H9 (cell line): ENCODE data around the gene SLC44A1. TPM values are rescaled to one million over a fixed set of nuclear protein-coding genes. Genes with fewer than 3 reads are reported as not detected.

Experiments used
- DNase-seq: peaks from one replicate; pipeline ENCODE4 v3.0.0-alpha.2; 2017
- H2AFZ ChIP-seq: one replicate; pipeline ENCODE4 v1.6.1; 2013; ENCODE audit warnings: mild to moderate bottlenecking, low read length, control low read depth, moderate library complexity
- H2AK5ac ChIP-seq: 2 replicates; pipeline ENCODE4 v1.6.1; 2013; ENCODE audit warnings: low read length, control low read depth, mixed read lengths; ENCODE audit not compliant: insufficient read length
- H2BK120ac ChIP-seq: one replicate; pipeline ENCODE4 v1.6.1; 2013; ENCODE audit warnings: low read depth, mild to moderate bottlenecking, low read length, control low read depth, inconsistent platforms; ENCODE audit not compliant: poor library complexity, severe bottlenecking
- H2BK12ac ChIP-seq: 2 replicates; pipeline ENCODE4 v1.6.1; 2013; ENCODE audit warnings: low read length, control low read depth, mixed read lengths, low read depth; ENCODE audit not compliant: insufficient read length
- H2BK15ac ChIP-seq: 2 replicates; pipeline ENCODE4 v1.6.1; 2013; ENCODE audit warnings: low read depth, low read length, control low read depth
- H2BK20ac ChIP-seq: one replicate; pipeline ENCODE4 v1.6.1; 2013; ENCODE audit warnings: low read depth, mild to moderate bottlenecking, low read length, control low read depth, inconsistent platforms; ENCODE audit not compliant: poor library complexity, severe bottlenecking
- H2BK5ac ChIP-seq: 2 replicates; pipeline ENCODE4 v1.6.1; 2013; ENCODE audit warnings: low read length, control low read depth, mixed read lengths; ENCODE audit not compliant: insufficient read length
- H3K14ac ChIP-seq: 2 replicates; pipeline ENCODE4 v1.6.1; 2013; ENCODE audit warnings: low read length, control low read depth; ENCODE audit not compliant: insufficient read depth
- H3K18ac ChIP-seq: 2 replicates; pipeline ENCODE4 v1.6.1; 2013; ENCODE audit warnings: low read depth, mild to moderate bottlenecking, mixed read lengths, low read length, control low read depth; ENCODE audit not compliant: insufficient read length
- H3K23ac ChIP-seq: 2 replicates; pipeline ENCODE4 v1.6.1; 2013; ENCODE audit warnings: low read length, control low read depth, mixed read lengths, low read depth; ENCODE audit not compliant: insufficient read length
- H3K23me2 ChIP-seq: 2 replicates; pipeline ENCODE4 v1.6.1; 2013; ENCODE audit warnings: low read depth, mild to moderate bottlenecking, mixed read lengths, low read length, control low read depth; ENCODE audit not compliant: insufficient read length, poor library complexity, severe bottlenecking
- H3K27ac ChIP-seq: 2 replicates; pipeline ENCODE4 v1.5.1; 2013; ENCODE audit warnings: low read length, control low read depth, mixed read lengths, low read depth; ENCODE audit not compliant: insufficient read length
- H3K27me3 ChIP-seq: 2 replicates; pipeline ENCODE4 v1.6.1; 2013; ENCODE audit warnings: low read length, control low read depth, inconsistent platforms; ENCODE audit not compliant: insufficient read depth
- H3K4ac ChIP-seq: 2 replicates; pipeline ENCODE4 v1.6.1; 2013; ENCODE audit warnings: low read depth, mild to moderate bottlenecking, control low read depth, inconsistent platforms, low read length, moderate library complexity
- H3K4me1 ChIP-seq: 2 replicates; pipeline ENCODE4 v1.6.1; 2013; ENCODE audit warnings: low read length, control low read depth, inconsistent platforms; ENCODE audit not compliant: insufficient read depth
- H3K4me2 ChIP-seq: 2 replicates; pipeline ENCODE4 v1.6.1; 2013; ENCODE audit warnings: low read length, control low read depth, mixed read lengths; ENCODE audit not compliant: insufficient read length, insufficient read depth
- H3K56ac ChIP-seq: 2 replicates; pipeline ENCODE4 v1.6.1; 2013; ENCODE audit warnings: low read depth, mild to moderate bottlenecking, mixed read lengths, low read length, control low read depth; ENCODE audit not compliant: insufficient read length
- H3K79me1 ChIP-seq: 2 replicates; pipeline ENCODE4 v1.6.1; 2013; ENCODE audit warnings: low read depth, mild to moderate bottlenecking, moderate library complexity, low read length, control low read depth, inconsistent platforms; ENCODE audit not compliant: insufficient read depth, poor library complexity, severe bottlenecking
- H3K79me2 ChIP-seq: 2 replicates; pipeline ENCODE4 v1.6.1; 2013; ENCODE audit warnings: low read length, control low read depth, inconsistent platforms; ENCODE audit not compliant: insufficient read depth
- H3K9ac ChIP-seq: 2 replicates; pipeline ENCODE4 v1.6.1; 2013; ENCODE audit warnings: low read length, control low read depth, mixed read lengths; ENCODE audit not compliant: insufficient read length; ENCODE audit errors: extremely low read depth
- H3K9me3 ChIP-seq: one replicate; pipeline ENCODE4 v1.6.1; 2013; ENCODE audit warnings: low read depth, low read length, inconsistent platforms; ENCODE audit not compliant: control insufficient read depth
- H3T11ph ChIP-seq: one replicate; pipeline ENCODE4 v1.6.1; 2013; ENCODE audit warnings: mild to moderate bottlenecking, low read length, control low read depth, inconsistent platforms
- H4K20me1 ChIP-seq: one replicate; pipeline ENCODE4 v1.6.1; 2013; ENCODE audit not compliant: control insufficient read depth, insufficient read length, insufficient read depth
- H4K5ac ChIP-seq: 2 replicates; pipeline ENCODE4 v1.6.1; 2013; ENCODE audit warnings: low read depth, mild to moderate bottlenecking, mixed read lengths, low read length, control low read depth; ENCODE audit not compliant: insufficient read length
- H4K8ac ChIP-seq: replicated peaks from 2 replicates; pipeline ENCODE4 v1.6.1; 2013; ENCODE audit warnings: low read length, control low read depth, mixed read lengths, low read depth; ENCODE audit not compliant: insufficient read length
- H4K91ac ChIP-seq: 2 replicates; pipeline ENCODE4 v1.6.1; 2013; ENCODE audit warnings: low read depth, mild to moderate bottlenecking, moderate library complexity, mixed read lengths, low read length, control low read depth; ENCODE audit not compliant: insufficient read length
- H3K27ac Mint-ChIP-seq, 3 experiments: 2 replicates in 2 of 3; 3 replicates in 1 of 3; pipeline ENCODE4 v1.8.0; 2020 to 2021; ENCODE audit warnings: mixed read lengths in 3 of 3, mild to moderate bottlenecking in 1 of 3, moderate library complexity in 1 of 3
- H3K27me3 Mint-ChIP-seq: 2 replicates; pipeline ENCODE4 v1.8.0; 2021; ENCODE audit warnings: low read depth, mild to moderate bottlenecking, moderate library complexity, mixed read lengths
- H3K36me3 Mint-ChIP-seq, 3 experiments: 2 replicates in 2 of 3; 3 replicates in 1 of 3; pipeline ENCODE4 v1.8.0; 2020 to 2021; ENCODE audit warnings: low read depth in 3 of 3, mixed read lengths in 3 of 3; ENCODE audit not compliant: insufficient read depth in 1 of 3
- H3K4me1 Mint-ChIP-seq, 2 experiments: 2 replicates each; pipeline ENCODE4 v1.8.0; 2020; ENCODE audit warnings: mixed read lengths in 2 of 2
- H3K4me3 Mint-ChIP-seq, 2 experiments: 2 replicates in 1 of 2; 3 replicates in 1 of 2; pipeline ENCODE4 v1.8.0; 2020 to 2021; ENCODE audit warnings: mild to moderate bottlenecking in 2 of 2, mixed read lengths in 2 of 2, moderate library complexity in 1 of 2
- H3K9me3 Mint-ChIP-seq, 2 experiments: 2 replicates in 1 of 2; 3 replicates in 1 of 2; pipeline ENCODE4 v1.8.0; 2020; ENCODE audit warnings: mild to moderate bottlenecking in 2 of 2, mixed read lengths in 2 of 2, moderate library complexity in 1 of 2
- WGBS: extraction: QIAGEN DNeasy Blood & Tissue Kit; methylation state at CpG from one replicate; pipeline ENCODE4 v1.1.7; 2013; ENCODE audit warnings: missing lambda C conversion rate, low lambda C conversion rate, mixed read lengths; ENCODE audit not compliant: insufficient read length; ENCODE audit errors: extremely low coverage; 5-methylcytosine and 5-hydroxymethylcytosine counted together
- total RNA-seq: library from RNA; stranded (reverse); gene quantifications from 2 replicates; pipeline ENCODE4 v1.2.1, GENCODE V29; 2021
- TF ChIP-seq, protein P1 (sequence below): fragments of 200-600 bp; sonication (generic); conservative IDR thresholded peaks from 3 replicates; pipeline ENCODE4 v1.8.0; 2021; ENCODE audit warnings: antibody characterized with exemption, mild to moderate bottlenecking

SLC44A1 gene
- total RNA-seq, 1 experiment from 2014 or later, result 60.7 TPM

DNA sequence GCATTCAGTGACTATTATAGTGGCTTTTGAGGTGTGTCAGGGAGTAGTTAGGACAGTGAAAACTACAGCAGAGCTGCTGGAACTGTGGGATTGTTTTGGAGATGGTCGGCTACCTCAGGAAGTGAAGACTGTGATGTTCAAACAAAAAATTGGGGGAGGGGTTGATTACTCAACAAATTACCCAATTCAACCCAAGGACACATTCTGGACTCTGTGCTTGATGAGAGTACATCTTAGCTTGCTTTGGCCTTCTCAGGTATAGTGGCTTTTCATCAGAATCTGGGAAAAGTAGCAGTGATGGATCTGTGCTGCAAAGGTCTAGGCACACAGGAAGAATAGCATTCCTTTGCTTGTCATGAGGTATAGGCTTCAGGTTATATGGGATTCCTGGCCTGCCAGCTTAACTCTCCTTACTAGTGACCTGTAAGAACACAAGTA, 47.0 kb downstream of the SLC44A1 start:
- WGBS, result no CpG with 5 or more reads among the region's 1 CpG
- TF ChIP-seq, protein P1, sequence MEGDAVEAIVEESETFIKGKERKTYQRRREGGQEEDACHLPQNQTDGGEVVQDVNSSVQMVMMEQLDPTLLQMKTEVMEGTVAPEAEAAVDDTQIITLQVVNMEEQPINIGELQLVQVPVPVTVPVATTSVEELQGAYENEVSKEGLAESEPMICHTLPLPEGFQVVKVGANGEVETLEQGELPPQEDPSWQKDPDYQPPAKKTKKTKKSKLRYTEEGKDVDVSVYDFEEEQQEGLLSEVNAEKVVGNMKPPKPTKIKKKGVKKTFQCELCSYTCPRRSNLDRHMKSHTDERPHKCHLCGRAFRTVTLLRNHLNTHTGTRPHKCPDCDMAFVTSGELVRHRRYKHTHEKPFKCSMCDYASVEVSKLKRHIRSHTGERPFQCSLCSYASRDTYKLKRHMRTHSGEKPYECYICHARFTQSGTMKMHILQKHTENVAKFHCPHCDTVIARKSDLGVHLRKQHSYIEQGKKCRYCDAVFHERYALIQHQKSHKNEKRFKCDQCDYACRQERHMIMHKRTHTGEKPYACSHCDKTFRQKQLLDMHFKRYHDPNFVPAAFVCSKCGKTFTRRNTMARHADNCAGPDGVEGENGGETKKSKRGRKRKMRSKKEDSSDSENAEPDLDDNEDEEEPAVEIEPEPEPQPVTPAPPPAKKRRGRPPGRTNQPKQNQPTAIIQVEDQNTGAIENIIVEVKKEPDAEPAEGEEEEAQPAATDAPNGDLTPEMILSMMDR, result no peak
- Histone ChIP-seq H4K5ac (no peak overlapping the region), H2BK5ac (no peak overlapping the region), H3K4ac (no peak overlapping the region), H2AK5ac (no peak overlapping the region), H3K14ac (no peak overlapping the region), H2AFZ (no peak overlapping the region), H4K20me1 (no peaks in the 10 kb centered on the region), H2BK15ac (no peak overlapping the region), H4K91ac (no peak overlapping the region), H2BK20ac (no peak overlapping the region), H3K23ac (no peak overlapping the region), H3K18ac (no peak overlapping the region), H3K79me1 (no peaks in the 10 kb centered on the region), H3K23me2 (no peaks in the 10 kb centered on the region), H3T11ph (no peak overlapping the region), H3K4me1 (peaks cover 8% of the 10 kb centered on the region; the same call in 1 of the 2 replicates), H4K8ac (no peak overlapping the region), H3K27me3 (no peaks in the 10 kb centered on the region), H3K9ac (no peak overlapping the region), H3K9me3 (no peaks in the 10 kb centered on the region), H3K56ac (no peak overlapping the region), H2BK120ac (no peak overlapping the region), H3K4me2 (no peak overlapping the region), H3K79me2 (peaks cover 1% of the 10 kb centered on the region; the same call in 1 of the 2 replicates), H2BK12ac (no peak overlapping the region), H3K27ac (peak overlapping the region; percentile 12)
- Mint-ChIP-seq H3K27me3 (no peaks in the 10 kb centered on the region), H3K27ac (peak overlapping the region; percentile 86 to 96 (median 89)), H3K4me1 (peaks cover 83 to 88% of the 10 kb centered on the region in 2 experiments), H3K9me3 (no peaks in the 10 kb centered on the region), H3K36me3 (no peaks in the 10 kb centered on the region; a peak in 1 of 7 replicates), H3K4me3 (no peak overlapping the region)
- DNase-seq, result no peak
